ENCODE data around the gene RABEPK. TPM values are rescaled to one million over a fixed set of nuclear protein-coding genes. Genes with fewer than 3 reads are reported as not detected.
"Not testable (repeated sequence)": the region's sequence is repeated elsewhere in the genome, so short reads cannot be mapped to it uniquely, and the experiment has no call there.

Gene RABEPK
- total RNA-seq, 1 donor from 2014 or later, result 19.0 TPM

DNA sequence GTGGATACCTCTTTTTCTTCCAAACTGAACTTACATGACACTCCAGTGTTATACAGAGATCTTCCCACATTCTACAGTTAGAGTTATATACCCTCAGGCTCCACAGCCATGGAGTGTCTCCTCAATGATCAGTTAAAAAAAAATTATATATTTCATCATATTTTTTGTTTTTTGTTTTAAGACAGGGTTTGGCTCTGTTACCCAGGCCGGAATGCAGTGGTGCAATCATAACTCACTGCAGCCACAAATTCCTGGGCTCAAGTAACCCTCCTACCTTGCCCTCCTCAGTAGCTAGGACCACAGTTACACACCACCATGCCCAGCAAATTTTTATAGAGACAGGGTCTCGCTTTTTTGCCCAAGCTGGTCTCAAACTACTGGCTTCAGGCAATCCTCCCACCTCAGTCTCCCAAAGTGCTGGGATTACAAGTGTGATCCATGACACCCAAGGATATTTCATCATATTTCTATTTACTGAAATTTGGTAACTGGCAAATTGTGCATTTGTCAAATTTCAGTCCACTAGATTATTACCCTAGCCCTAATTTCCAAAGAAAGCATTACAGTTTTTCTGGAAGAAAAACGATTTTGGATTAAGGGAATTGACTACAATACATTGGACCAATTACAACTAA, 38.9 kb upstream of the RABEPK start:
- Mint-ChIP-seq H3K4me1 (ENCODE audit: unreplicated experiment) (peaks cover 4% of the 10 kb centered on the region), H3K36me3 (peaks cover 8% of the 10 kb centered on the region), H3K27me3 (no peaks in the 10 kb centered on the region), H3K27ac (no peak overlapping the region), H3K9me3 (no peaks in the 10 kb centered on the region), H3K4me3 (no peak overlapping the region)
- no peak for DNase-seq (ENCODE audit: extremely low spot score, unreplicated experiment)
- TF ChIP-seq, protein P1, sequence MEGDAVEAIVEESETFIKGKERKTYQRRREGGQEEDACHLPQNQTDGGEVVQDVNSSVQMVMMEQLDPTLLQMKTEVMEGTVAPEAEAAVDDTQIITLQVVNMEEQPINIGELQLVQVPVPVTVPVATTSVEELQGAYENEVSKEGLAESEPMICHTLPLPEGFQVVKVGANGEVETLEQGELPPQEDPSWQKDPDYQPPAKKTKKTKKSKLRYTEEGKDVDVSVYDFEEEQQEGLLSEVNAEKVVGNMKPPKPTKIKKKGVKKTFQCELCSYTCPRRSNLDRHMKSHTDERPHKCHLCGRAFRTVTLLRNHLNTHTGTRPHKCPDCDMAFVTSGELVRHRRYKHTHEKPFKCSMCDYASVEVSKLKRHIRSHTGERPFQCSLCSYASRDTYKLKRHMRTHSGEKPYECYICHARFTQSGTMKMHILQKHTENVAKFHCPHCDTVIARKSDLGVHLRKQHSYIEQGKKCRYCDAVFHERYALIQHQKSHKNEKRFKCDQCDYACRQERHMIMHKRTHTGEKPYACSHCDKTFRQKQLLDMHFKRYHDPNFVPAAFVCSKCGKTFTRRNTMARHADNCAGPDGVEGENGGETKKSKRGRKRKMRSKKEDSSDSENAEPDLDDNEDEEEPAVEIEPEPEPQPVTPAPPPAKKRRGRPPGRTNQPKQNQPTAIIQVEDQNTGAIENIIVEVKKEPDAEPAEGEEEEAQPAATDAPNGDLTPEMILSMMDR (conservative IDR thresholded peaks at IDR 0.05), result no peak

DNA sequence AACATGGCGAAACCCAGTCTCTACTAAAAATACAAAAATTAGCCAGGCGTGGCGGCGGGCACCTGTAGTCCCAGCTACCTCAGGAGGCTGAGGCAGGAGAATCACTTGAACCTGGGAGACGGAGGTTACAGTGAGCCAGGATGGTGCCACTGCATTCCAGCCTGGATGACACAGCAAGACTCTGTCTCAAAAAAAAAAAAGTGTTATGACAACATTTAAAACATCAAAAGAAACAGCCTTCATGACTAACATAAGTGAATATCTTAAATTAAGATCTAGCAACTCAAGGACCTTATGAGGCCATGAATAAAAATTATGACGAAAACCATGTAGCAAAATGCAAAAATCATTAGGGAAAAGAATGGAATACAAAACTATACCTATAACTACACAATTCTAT, 37.5 kb upstream of the RABEPK start:
- H3K27me3 Mint-ChIP-seq; H3K4me1 Mint-ChIP-seq (ENCODE audit: unreplicated experiment); H3K4me3 Mint-ChIP-seq; H3K9me3 Mint-ChIP-seq; DNase-seq (ENCODE audit: extremely low spot score, unreplicated experiment); H3K36me3 Mint-ChIP-seq; H3K27ac Mint-ChIP-seq: not testable (repeated sequence)

DNA sequence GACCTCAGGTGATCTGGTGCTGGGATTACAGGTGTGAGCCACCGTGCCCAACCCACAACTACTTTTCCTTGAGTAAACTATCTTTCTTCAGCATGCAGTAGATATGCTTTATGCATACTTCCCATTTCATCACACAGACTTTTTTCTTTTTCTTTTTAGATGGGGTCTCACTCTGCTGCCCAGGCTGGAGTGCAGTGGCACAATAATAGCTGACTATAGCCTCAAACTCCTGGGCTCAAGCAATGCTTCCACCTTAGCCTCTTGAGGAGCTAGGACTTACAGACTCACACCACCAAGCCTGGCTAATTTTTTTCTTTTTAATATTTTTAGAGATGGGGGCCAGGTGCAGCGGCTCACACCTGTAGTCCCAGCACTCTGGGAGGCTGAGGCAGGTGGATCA, 33.6 kb upstream of the RABEPK start:
- no peak overlapping the region for H3K27ac Mint-ChIP-seq
- peaks cover 11% of the 10 kb centered on the region for H3K36me3 Mint-ChIP-seq
- no peaks in the 10 kb centered on the region for H3K9me3 Mint-ChIP-seq
- DNase-seq (ENCODE audit: extremely low spot score, unreplicated experiment), result no peak
- TF ChIP-seq, protein P1 (conservative IDR thresholded peaks at IDR 0.05), result no peak
- no peaks in the 10 kb centered on the region for H3K27me3 Mint-ChIP-seq
- no peaks in the 10 kb centered on the region for H3K4me1 Mint-ChIP-seq (ENCODE audit: unreplicated experiment)
- no peak overlapping the region for H3K4me3 Mint-ChIP-seq

DNA sequence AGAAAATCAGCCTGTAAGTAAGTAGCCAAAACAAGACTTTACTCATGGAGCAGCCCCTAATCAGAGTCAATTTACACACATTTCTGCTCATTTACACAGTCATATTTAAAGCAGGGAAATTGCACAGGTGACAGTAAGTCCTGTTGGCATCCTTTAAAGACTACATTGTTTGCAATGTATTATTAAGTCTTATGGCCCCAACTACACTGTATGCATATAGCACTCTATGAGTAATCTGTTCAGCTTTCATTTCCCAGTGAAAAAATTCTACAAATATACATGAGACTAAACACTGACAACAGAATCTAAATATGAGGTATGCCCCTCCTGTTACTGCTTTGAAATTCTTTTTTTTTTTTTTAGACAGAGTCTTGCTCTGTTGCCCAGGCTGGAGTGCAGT, 30.4 kb upstream of the RABEPK start:
- Mint-ChIP-seq H3K27me3 (no peaks in the 10 kb centered on the region), H3K4me3 (no peak overlapping the region), H3K9me3 (no peaks in the 10 kb centered on the region), H3K36me3 (peaks cover 19% of the 10 kb centered on the region), H3K4me1 (ENCODE audit: unreplicated experiment) (peaks cover 10% of the 10 kb centered on the region), H3K27ac (no peak overlapping the region)
- TF ChIP-seq, protein P1 (conservative IDR thresholded peaks at IDR 0.05), result no peak
- no peak for DNase-seq (ENCODE audit: extremely low spot score, unreplicated experiment)

DNA sequence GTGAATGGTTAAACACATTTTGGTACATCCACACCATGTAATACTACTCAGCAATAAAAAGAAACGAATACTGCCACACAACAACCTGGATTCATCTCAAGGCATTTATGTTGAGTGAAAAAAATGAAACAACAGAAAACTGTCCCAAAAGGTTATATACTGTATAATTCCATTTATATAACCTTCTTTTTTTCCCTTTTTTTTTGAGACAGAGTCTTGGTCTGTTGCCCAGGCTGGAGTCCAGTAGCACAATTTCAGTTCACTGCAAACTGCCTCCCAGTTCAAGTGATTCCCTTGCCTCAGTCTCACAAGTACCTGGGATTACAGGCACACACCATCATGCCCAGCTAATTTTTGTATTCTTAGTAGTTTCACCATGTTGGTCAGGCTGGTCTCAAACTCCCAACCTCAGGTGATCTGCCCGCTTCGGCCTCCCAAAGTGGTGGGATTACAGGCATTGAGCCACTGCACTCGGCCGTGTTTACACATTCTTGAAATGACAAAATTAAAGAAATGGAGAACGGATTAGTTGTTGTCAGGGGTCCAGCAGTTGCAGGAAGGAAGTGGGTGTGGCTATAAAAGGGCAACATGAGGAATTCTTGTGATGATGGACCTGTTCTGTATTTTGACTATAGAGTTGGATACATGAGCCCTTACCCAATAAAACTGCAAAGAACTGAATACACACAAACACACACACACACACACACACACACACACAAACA, 28.1 kb upstream of the RABEPK start:
- TF ChIP-seq, protein P1 (conservative IDR thresholded peaks at IDR 0.05), result no peak
- peaks cover 18% of the 10 kb centered on the region for H3K36me3 Mint-ChIP-seq

DNA sequence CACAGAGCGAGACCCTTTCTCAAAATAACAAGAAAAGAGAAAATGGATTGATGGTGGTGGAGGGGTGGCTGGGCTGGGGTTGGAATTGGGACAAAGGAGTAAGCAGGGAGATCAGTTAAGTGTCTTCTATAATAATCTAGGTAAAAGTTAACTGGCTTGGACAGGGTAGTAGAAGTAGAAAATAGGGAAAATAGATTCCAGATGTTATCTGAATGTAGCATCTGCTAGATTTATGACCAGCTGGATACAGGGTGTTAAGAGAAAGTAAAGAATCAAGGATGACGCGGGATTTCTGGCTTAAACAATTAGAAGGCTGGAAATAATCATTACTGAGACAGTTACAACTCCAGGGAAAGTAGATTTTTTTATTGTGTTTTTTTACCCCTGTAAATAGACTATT, 23.7 kb upstream of the RABEPK start:
- Mint-ChIP-seq H3K27ac (peak overlapping the region; percentile 52), H3K9me3 (peaks cover 5% of the 10 kb centered on the region), H3K4me1 (ENCODE audit: unreplicated experiment) (peaks cover 29% of the 10 kb centered on the region), H3K27me3 (no peaks in the 10 kb centered on the region), H3K4me3 (peak overlapping the region; percentile 34), H3K36me3 (peaks cover 15% of the 10 kb centered on the region)
- no peak for DNase-seq (ENCODE audit: extremely low spot score, unreplicated experiment)
- TF ChIP-seq, protein P1 (conservative IDR thresholded peaks at IDR 0.05), result no peak

More for the DNA sequence above, 28.1 kb upstream of the RABEPK start:
- H3K9me3 Mint-ChIP-seq, result peaks cover 5% of the 10 kb centered on the region
- no peak overlapping the region for H3K4me3 Mint-ChIP-seq
- H3K4me1 Mint-ChIP-seq (ENCODE audit: unreplicated experiment), result peaks cover 21% of the 10 kb centered on the region
- H3K27ac Mint-ChIP-seq, result no peak overlapping the region
- no peak for DNase-seq (ENCODE audit: extremely low spot score, unreplicated experiment)
- H3K27me3 Mint-ChIP-seq, result no peaks in the 10 kb centered on the region

Measured in type B pancreatic cell (in vitro differentiated cells).